HG02678 (cell line): ENCODE data around the gene GAGE12C.
"Not testable (repeated sequence)": the region's sequence is repeated elsewhere in the genome, so short reads cannot be mapped to it uniquely, and the experiment has no call there.

Experiments
- ATAC-seq: cut with Tn5 transposase; IDR thresholded peaks from one replicate; pipeline ENCODE4 v1.9.1; 2021; ENCODE audit warnings: mild to moderate bottlenecking, moderate library complexity; ENCODE audit not compliant: unreplicated experiment

Gene GAGE12C

GRCh38 chrX:49531877-49532276, at the start of gene GAGE12C:
Gene GAGE12C, plus strand, starts transcription at chrX:49532177. Its CDS starts 1,155 bp downstream, at chrX:49533332.
- not testable (repeated sequence) for ATAC-seq

GRCh38 chrX:49541433-49541832, 9.5 kb downstream of the GAGE12C start, which contains the start of gene GAGE12D:
Gene GAGE12D, plus strand, starts transcription at chrX:49541733. Its CDS starts 1,155 bp downstream, at chrX:49542888.
- not testable (repeated sequence) for ATAC-seq

GRCh38 chrX:49550989-49551388, 19.0 kb downstream of the GAGE12C start, which contains the start of gene GAGE12E:
Gene GAGE12E, plus strand, starts transcription at chrX:49551289. Its CDS starts 1,155 bp downstream, at chrX:49552444.
- not testable (repeated sequence) for ATAC-seq

GRCh38 chrX:49560542-49560941, 28.6 kb downstream of the GAGE12C start, which contains the start of gene GAGE12F:
Gene GAGE12F, plus strand, starts transcription at chrX:49560842. Its CDS starts 1,155 bp downstream, at chrX:49561997.
- ATAC-seq, result not testable (repeated sequence)

- not testable (repeated sequence) for ATAC-seq
These were observed 36.8 kb downstream of the GAGE12C start for GRCh38 chrX:49568728-49569127.

- ATAC-seq, result not testable (repeated sequence)
These were observed 37.2 kb downstream of the GAGE12C start for GRCh38 chrX:49569152-49569551.

GRCh38 chrX:49570100-49570499, 38.1 kb downstream of the GAGE12C start, which contains the start of gene GAGE12G:
Gene GAGE12G, plus strand, starts transcription at chrX:49570400. Its CDS starts 1,155 bp downstream, at chrX:49571555.
- ATAC-seq, result not testable (repeated sequence)

- not testable (repeated sequence) for ATAC-seq
These were observed 47.7 kb downstream of the GAGE12C start, which contains the start of gene GAGE12H for GRCh38 chrX:49579649-49580048. Gene GAGE12H, plus strand, starts transcription at chrX:49579949. Its CDS starts 1,155 bp downstream, at chrX:49581104.
